HG02973 (cell line): ENCODE data around the gene ASMT.
"Not testable (repeated sequence)": the region's sequence is repeated elsewhere in the genome, so short reads cannot be mapped to it uniquely, and the experiment has no call there.

Experiments used
- ATAC-seq: cut with Tn5 transposase; IDR thresholded peaks from one replicate; pipeline ENCODE4 v1.9.1; 2021; ENCODE audit warnings: moderate library complexity; ENCODE audit not compliant: unreplicated experiment

Gene ASMT

GRCh38 chrX:1597345-1598020 lies 17.4 kb upstream of the ASMT start:
- ATAC-seq = no peak

GRCh38 chrX:1598021-1598875 lies 16.6 kb upstream of the ASMT start:
- ATAC-seq = no peak

GRCh38 chrX:1598876-1599790 lies 15.7 kb upstream of the ASMT start:
- ATAC-seq = no peak

DNA sequence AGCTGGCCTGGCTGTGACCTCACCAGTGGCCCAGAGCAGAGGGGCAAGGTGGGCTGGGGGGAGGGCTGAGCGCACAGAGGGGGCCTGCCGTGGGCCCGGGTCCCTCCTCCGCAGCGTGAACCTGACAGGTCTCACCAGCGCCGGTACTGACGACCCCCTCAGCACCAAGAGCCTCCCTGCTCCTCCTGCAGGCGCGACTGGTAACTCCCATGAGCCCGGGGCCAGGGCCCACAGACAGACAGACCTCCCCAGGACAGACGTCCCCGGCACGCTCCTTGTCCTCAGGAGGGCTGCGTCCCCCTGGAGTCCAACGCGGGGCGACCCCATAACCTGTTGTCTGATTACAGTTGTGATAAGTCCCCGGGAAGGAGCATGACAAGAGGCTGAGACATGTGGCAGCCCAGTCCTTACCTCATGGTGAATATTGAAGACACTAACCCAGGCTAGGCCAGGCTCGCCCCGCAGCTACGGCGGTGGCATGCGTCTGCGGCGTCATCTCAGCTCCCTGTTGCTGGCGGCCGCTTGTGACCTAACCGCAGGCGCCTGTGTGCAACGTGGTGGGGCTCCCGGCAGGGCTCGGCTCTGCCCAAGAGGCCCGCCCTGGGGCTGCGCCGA lies 15.0 kb upstream of the ASMT start:
- no peak for ATAC-seq

DNA sequence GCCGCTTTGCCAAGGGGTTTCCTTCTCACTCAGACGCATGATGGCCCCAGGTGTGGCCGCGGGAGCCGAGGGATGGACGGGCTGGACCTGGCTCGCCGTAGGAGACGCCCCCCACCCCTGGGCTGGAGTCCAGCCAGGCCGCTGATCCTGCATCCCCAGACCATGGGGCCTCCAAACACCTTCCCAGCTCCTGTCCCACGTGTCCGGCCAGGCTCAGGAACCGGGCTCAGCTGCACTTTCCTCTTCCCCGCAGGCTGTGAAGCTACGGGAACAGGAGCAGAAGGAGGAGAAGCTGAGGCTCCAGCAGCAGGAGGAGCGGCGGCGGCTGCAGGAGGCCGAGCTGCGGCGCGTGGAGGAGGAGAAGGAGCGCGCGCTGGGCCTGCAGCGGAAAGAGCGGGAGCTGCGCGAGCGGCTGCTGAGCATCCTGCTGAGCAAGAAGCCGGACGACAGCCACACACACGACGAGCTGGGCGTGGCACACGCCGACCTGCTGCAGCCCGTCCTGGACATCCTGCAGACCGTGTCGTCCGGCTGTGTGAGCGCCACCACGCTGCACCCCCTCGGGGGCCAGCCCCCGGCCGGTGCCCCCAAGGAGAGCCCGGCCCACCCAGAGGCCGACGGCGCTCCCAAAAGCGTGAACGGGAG lies 14.3 kb upstream of the ASMT start:
- ATAC-seq = no peak

GRCh38 chrX:1601051-1601767 lies 13.7 kb upstream of the ASMT start:
- no peak for ATAC-seq

DNA sequence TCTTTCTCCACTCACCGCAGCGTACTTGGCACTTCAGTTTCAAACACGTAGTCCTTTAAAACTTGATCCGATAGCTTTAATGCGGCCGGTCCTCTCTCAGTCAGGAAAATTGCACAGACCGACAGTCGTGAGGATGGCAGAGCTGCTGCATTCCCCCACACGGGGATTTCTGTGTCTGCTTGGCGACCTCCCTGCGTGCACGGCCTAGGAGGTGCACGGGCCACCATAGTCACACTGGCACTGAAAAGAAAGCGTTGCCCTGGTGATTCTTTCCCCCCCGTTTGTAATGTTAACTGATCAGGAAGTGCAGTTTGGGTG lies 13.1 kb upstream of the ASMT start:
- no peak for ATAC-seq

GRCh38 chrX:1602299-1602698 lies 12.6 kb upstream of the ASMT start:
- no peak for ATAC-seq

DNA sequence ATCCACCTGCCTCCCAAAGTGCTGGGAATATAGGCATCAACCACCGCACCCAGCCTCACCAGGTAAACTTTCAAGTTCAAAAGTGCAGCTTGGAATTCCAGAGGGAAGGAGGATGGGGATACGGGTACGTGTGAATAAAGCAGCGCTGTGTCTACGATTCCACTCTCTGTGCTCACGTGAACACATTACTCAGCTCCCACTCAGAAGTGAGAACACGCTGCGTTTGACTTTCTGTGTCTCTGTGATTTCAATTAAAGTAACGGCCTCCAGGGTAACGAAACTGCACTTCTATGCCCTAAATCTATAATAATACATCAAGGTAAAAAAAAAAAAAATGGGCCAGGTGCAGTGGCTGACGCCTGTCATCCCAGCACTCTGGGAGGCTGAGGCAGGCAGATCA lies 8.4 kb upstream of the ASMT start:
- ATAC-seq = no peak

- ATAC-seq = no peak
Observed at GRCh38 chrX:1609311-1609710, 5.5 kb upstream of the ASMT start.

GRCh38 chrX:1609762-1610161 lies 5.1 kb upstream of the ASMT start:
- ATAC-seq = no peak

- ATAC-seq = no peak
Observed at GRCh38 chrX:1610166-1610565, 4.7 kb upstream of the ASMT start.

DNA sequence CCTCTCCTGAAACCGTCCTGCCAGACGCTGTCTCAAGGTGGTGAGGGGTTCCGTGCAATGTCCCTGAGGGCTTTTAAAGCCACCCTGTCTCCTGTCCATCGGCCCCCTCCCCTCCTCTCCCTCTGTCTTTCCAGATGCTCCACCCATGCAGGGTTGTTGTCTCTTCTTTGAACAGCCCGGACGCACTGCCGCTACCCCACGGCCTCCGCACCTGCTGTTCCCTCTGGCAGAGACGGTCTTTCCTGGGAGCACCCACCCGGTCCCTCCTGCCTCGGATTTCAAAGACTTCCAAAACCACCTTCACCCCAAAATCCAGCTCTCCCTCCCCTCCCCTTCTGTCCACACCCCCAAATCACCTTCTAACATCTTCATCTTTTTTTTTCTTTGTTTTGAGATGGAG lies 4.1 kb upstream of the ASMT start:
- ATAC-seq = no peak

DNA sequence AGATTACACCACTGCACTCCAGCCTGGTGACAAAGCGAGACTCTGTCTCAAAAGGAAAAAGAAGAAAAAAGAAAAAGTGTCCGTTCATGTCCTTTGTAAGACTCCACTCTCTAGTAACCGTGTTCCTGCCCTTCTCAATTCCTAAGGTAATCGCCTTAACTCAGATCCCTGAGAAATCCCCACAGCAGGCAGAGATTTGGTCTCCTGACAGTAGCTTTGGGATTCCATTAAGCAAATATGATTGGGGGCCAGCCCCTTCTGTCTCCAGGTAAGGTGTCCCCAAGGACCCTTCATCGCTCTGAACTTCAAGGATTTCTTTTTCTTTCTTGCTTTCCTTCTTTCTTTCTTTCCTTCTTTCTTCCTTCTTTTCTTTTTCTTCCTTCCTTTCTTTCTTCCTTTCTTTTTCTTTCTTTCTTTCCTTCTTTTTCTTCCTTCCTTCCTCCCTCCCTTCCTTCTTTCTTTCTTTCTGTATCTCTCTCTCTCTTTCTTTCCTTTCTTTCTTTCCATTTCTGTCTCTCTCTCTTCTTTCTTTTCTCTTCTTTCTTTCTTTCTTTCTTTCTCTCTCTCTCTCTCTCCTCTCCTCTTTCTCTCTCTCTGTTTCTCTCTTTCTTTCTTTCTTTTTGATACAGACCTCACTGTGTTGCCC lies 2.1 kb upstream of the ASMT start:
- ATAC-seq = no peak

DNA sequence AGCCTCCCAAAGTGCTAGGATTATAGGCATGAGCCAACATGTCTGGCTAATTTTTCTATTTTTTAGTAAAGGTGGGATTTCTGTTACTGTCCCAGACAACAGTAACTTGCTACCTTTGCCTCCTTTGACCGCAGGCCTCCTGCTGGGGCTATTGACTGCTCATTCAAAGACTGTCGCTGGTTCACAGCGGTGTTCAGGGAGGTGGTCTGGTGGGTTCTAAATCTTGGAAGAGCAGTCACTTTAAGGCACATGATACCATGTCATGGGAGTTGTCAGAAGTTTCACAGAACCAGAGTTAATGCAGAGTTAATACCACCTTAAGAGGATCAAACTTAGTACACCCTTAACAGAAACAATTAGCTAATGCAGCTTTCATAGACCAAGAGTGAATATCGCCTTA lies 3.8 kb downstream of the ASMT start:
- no peak for ATAC-seq

DNA sequence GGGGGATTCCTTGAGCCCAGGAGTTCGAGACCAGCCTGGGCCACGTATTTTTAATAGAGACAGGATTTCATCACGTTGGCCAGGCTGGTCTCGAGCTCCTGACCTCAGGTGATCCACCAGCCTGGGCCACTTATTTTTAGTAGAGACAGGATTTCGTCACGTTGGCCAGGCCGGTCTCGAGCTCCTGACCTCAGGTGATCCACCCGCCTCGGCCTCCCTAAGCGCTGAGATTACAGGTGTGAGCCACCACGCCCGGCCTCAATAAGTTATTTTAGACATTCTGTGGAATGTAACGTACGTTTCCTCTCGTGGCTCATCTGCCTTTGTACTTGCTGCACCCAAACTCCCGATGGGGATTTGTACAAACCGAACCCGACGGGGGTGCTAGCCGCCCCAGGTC lies 8.8 kb downstream of the ASMT start:
- no peak for ATAC-seq

DNA sequence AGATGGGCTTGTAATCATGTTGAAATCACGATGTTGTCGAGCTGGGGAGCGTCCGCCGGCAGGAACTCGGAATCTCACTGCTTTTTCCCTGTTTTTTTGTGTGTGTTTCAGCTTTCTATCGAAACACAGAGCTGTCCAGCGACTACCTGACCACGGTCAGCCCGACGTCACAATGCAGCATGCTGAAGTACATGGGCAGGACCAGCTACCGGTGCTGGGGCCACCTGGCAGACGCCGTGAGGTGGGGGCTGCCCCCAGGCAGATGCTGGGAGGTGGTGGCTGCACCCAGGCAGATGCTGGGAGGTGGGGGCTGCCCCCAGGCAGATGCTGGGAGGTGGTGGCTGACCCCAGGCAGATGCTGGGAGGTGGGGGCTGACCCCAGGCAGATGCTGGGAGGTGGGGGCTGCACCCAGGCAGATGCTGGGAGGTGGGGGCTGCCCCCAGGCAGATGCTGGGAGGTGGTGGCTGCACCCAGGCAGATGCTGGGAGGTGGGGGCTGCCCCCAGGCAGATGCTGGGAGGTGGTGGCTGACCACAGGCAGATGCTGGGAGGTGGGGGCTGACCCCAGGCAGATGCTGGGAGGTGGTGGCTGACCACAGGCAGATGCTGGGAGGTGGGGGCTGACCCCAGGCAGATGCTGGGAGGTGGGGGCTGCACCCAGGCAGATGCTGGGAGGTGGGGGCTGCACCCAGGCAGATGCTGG lies 9.4 kb downstream of the ASMT start:
- ATAC-seq = not testable (repeated sequence)

- ATAC-seq = not testable (repeated sequence)
Observed at GRCh38 chrX:1624861-1625215, 10.0 kb downstream of the ASMT start.

- no peak for ATAC-seq
Observed at GRCh38 chrX:1629244-1629643, 14.4 kb downstream of the ASMT start.
